ENCODE results near the gene TMEM184C. TPM values are rescaled to one million over a fixed set of nuclear protein-coding genes. Genes with fewer than 3 reads are reported as not detected.

The TMEM184C gene
- total RNA-seq, 4 donors from 2014 or later = 14.9 to 40.3 (median 25.5) TPM

GRCh38 chr4:147597561-147597960 is 19.6 kb upstream of the TMEM184C start:
- Histone ChIP-seq H3K27ac (no peak overlapping the region), H3K4me3 (no peak overlapping the region), H3K36me3 (no peaks in the 10 kb centered on the region), H3K4me1 (no peaks in the 10 kb centered on the region), H3K27me3 (no peaks in the 10 kb centered on the region), H3K9me3 (no peaks in the 10 kb centered on the region)
- DNase-seq = no peak
- TF ChIP-seq CTCF (IDR thresholded peaks at IDR 0.05) (no peak), POLR2AphosphoS5 (IDR thresholded peaks at IDR 0.05) (no peak), POLR2A (IDR thresholded peaks at IDR 0.05) (no peak), EP300 (IDR thresholded peaks at IDR 0.05; ENCODE audit: low read depth) (no peak)
- WGBS, 2 donors (ENCODE audit: low coverage in 1 of 2) = 76 to 81% methylated on average over 2 of the region's 2 CpGs
- in situ Hi-C loops (cut with MboI; ENCODE audit: low pct_ligation_motif_present in 1 of 4, low pct_unique_long_range_greater_than_20kb in 1 of 4, low sequenced_read_pairs in 3 of 4) = loop anchor here in 3 of 4 donors (25.0 kb wide), 2 partner anchors 435 to 585 kb away; no protein-coding TSS in a partner anchor
- intact Hi-C loops (cut with DNase I; ENCODE audit: low total_unique reads) = no loop called here

GRCh38 chr4:147599206-147599605 is 18.0 kb upstream of the TMEM184C start:
- intact Hi-C loops (cut with DNase I; ENCODE audit: low total_unique reads) (no loop called here), in situ Hi-C loops (cut with MboI; ENCODE audit: low pct_ligation_motif_present in 1 of 4, low pct_unique_long_range_greater_than_20kb in 1 of 4, low sequenced_read_pairs in 3 of 4) (loop anchor here in 3 of 4 donors (25.0 kb wide), 2 partner anchors 437 to 587 kb away; no protein-coding TSS in a partner anchor)
- DNase-seq = no peak
- Histone ChIP-seq H3K4me1 (no peaks in the 10 kb centered on the region), H3K4me3 (no peak overlapping the region), H3K36me3 (no peaks in the 10 kb centered on the region), H3K9me3 (no peaks in the 10 kb centered on the region), H3K27ac (no peak overlapping the region), H3K27me3 (no peaks in the 10 kb centered on the region)
- 86 to 90% methylated on average over 1 of the region's 1 CpG for WGBS, 2 donors (ENCODE audit: low coverage in 1 of 2)
- TF ChIP-seq EP300 (IDR thresholded peaks at IDR 0.05; ENCODE audit: low read depth) (no peak), CTCF (IDR thresholded peaks at IDR 0.05) (no peak), POLR2AphosphoS5 (IDR thresholded peaks at IDR 0.05) (no peak)

GRCh38 chr4:147599769-147600168 is 17.4 kb upstream of the TMEM184C start:
- no peak for DNase-seq
- 60 to 72% methylated on average over 2 to 3 of the region's 3 CpGs for WGBS, 2 donors (ENCODE audit: low coverage in 1 of 2)
- no peaks in the 10 kb centered on the region for H3K27me3 ChIP-seq
- in situ Hi-C loops (cut with MboI; ENCODE audit: low pct_ligation_motif_present in 1 of 4, low pct_unique_long_range_greater_than_20kb in 1 of 4, low sequenced_read_pairs in 3 of 4) = loop anchor here in 3 of 4 donors (25.0 kb wide), 2 partner anchors 437 to 587 kb away; no protein-coding TSS in a partner anchor
- H3K9me3 ChIP-seq = no peaks in the 10 kb centered on the region
- no peaks in the 10 kb centered on the region for H3K36me3 ChIP-seq
- TF ChIP-seq POLR2A (IDR thresholded peaks at IDR 0.05) (no peak), CTCF (IDR thresholded peaks at IDR 0.05) (no peak), POLR2AphosphoS5 (IDR thresholded peaks at IDR 0.05) (no peak), EP300 (IDR thresholded peaks at IDR 0.05; ENCODE audit: low read depth) (no peak)
- H3K27ac ChIP-seq = no peak overlapping the region
- intact Hi-C loops (cut with DNase I; ENCODE audit: low total_unique reads) = no loop called here
- no peaks in the 10 kb centered on the region for H3K4me1 ChIP-seq
- no peak overlapping the region for H3K4me3 ChIP-seq

- in situ Hi-C loops (cut with MboI; ENCODE audit: low pct_ligation_motif_present in 1 of 4, low pct_unique_long_range_greater_than_20kb in 1 of 4, low sequenced_read_pairs in 3 of 4) = no loop called here
- Histone ChIP-seq H3K9me3 (no peaks in the 10 kb centered on the region), H3K4me3 (no peak overlapping the region), H3K27ac (no peak overlapping the region), H3K27me3 (peaks cover 4% of the 10 kb centered on the region), H3K4me1 (no peaks in the 10 kb centered on the region), H3K36me3 (no peaks in the 10 kb centered on the region)
- DNase-seq = no peak
- intact Hi-C loops (cut with DNase I; ENCODE audit: low total_unique reads) = no loop called here
- TF ChIP-seq POLR2A (IDR thresholded peaks at IDR 0.05) (no peak), CTCF (IDR thresholded peaks at IDR 0.05) (no peak), POLR2AphosphoS5 (IDR thresholded peaks at IDR 0.05) (no peak), EP300 (IDR thresholded peaks at IDR 0.05; ENCODE audit: low read depth) (no peak)
These were observed 11.7 kb upstream of the TMEM184C start for GRCh38 chr4:147605499-147605898.

Data from transverse colon (tissue), 4 donors.